Measurements from ENCODE around the gene TPM1.

TPM1 gene

GRCh38 chr15:63063164-63063756 is 20.7 kb downstream of the TPM1 start:
- Histone ChIP-seq H3K4me3 (ENCODE audit: low read depth in 1 of 2, low read length in 2 of 2) (no peak overlapping the region), H3K9me3 (ENCODE audit: control insufficient read depth in 1 of 2, low read length in 2 of 2) (no peaks in the 10 kb centered on the region), H3K36me3 (ENCODE audit: control insufficient read depth in 1 of 2, insufficient read depth in 2 of 2, low read length in 2 of 2) (peaks cover 59 to 94% of the 10 kb centered on the region in 2 donors), H3K27me3 (ENCODE audit: control insufficient read depth in 1 of 2, insufficient read depth in 2 of 2, low read length in 2 of 2) (no peaks in the 10 kb centered on the region), H3K9ac (ENCODE audit: low read depth in 1 of 2, low read length in 2 of 2) (no peak overlapping the region), H3K27ac (ENCODE audit: low read depth, low read length) (no peak overlapping the region), H3K4me1 (ENCODE audit: control insufficient read depth in 1 of 2, insufficient read depth in 2 of 2, low read length in 2 of 2) (peaks cover 7 to 12% of the 10 kb centered on the region in 2 donors)

- no peaks in the 10 kb centered on the region for H3K27me3 ChIP-seq (ENCODE audit: control insufficient read depth in 1 of 2, insufficient read depth in 2 of 2, low read length in 2 of 2)
- H3K4me3 ChIP-seq (ENCODE audit: low read depth in 1 of 2, low read length in 2 of 2), result no peak overlapping the region
- no peak overlapping the region for H3K27ac ChIP-seq (ENCODE audit: low read depth, low read length)
- no peak overlapping the region for H3K9ac ChIP-seq (ENCODE audit: low read depth in 1 of 2, low read length in 2 of 2)
- peaks cover 7 to 12% of the 10 kb centered on the region in 2 donors for H3K4me1 ChIP-seq (ENCODE audit: control insufficient read depth in 1 of 2, insufficient read depth in 2 of 2, low read length in 2 of 2)
- no peaks in the 10 kb centered on the region for H3K9me3 ChIP-seq (ENCODE audit: control insufficient read depth in 1 of 2, low read length in 2 of 2)
- peaks cover 62 to 95% of the 10 kb centered on the region in 2 donors for H3K36me3 ChIP-seq (ENCODE audit: control insufficient read depth in 1 of 2, insufficient read depth in 2 of 2, low read length in 2 of 2)
These were observed 21.4 kb downstream of the TPM1 start for GRCh38 chr15:63063877-63064409.

GRCh38 chr15:63065262-63066221 is 23.0 kb downstream of the TPM1 start:
- Histone ChIP-seq H3K27ac (ENCODE audit: low read depth, low read length) (no peak overlapping the region), H3K36me3 (ENCODE audit: control insufficient read depth in 1 of 2, insufficient read depth in 2 of 2, low read length in 2 of 2) (peaks cover 56 to 90% of the 10 kb centered on the region in 2 donors), H3K4me3 (ENCODE audit: low read depth in 1 of 2, low read length in 2 of 2) (no peak overlapping the region), H3K9me3 (ENCODE audit: control insufficient read depth in 1 of 2, low read length in 2 of 2) (no peaks in the 10 kb centered on the region), H3K9ac (ENCODE audit: low read depth in 1 of 2, low read length in 2 of 2) (no peak overlapping the region), H3K4me1 (ENCODE audit: control insufficient read depth in 1 of 2, insufficient read depth in 2 of 2, low read length in 2 of 2) (no peaks in the 10 kb centered on the region), H3K27me3 (ENCODE audit: control insufficient read depth in 1 of 2, insufficient read depth in 2 of 2, low read length in 2 of 2) (no peaks in the 10 kb centered on the region)

- H3K36me3 ChIP-seq (ENCODE audit: control insufficient read depth in 1 of 2, insufficient read depth in 2 of 2, low read length in 2 of 2), result peaks cover 49 to 90% of the 10 kb centered on the region in 2 donors
- H3K27ac ChIP-seq (ENCODE audit: low read depth, low read length), result no peak overlapping the region
- H3K9ac ChIP-seq (ENCODE audit: low read depth in 1 of 2, low read length in 2 of 2), result no peak overlapping the region
- no peaks in the 10 kb centered on the region for H3K27me3 ChIP-seq (ENCODE audit: control insufficient read depth in 1 of 2, insufficient read depth in 2 of 2, low read length in 2 of 2)
- H3K9me3 ChIP-seq (ENCODE audit: control insufficient read depth in 1 of 2, low read length in 2 of 2), result no peaks in the 10 kb centered on the region
- no peak overlapping the region for H3K4me3 ChIP-seq (ENCODE audit: low read depth in 1 of 2, low read length in 2 of 2)
- H3K4me1 ChIP-seq (ENCODE audit: control insufficient read depth in 1 of 2, insufficient read depth in 2 of 2, low read length in 2 of 2), result no peaks in the 10 kb centered on the region
These were observed 23.7 kb downstream of the TPM1 start for GRCh38 chr15:63066272-63066671.

- H3K27me3 ChIP-seq (ENCODE audit: control insufficient read depth in 1 of 2, insufficient read depth in 2 of 2, low read length in 2 of 2), result no peaks in the 10 kb centered on the region
- no peaks in the 10 kb centered on the region for H3K9me3 ChIP-seq (ENCODE audit: control insufficient read depth in 1 of 2, low read length in 2 of 2)
- H3K9ac ChIP-seq (ENCODE audit: low read depth in 1 of 2, low read length in 2 of 2), result no peak overlapping the region
- H3K27ac ChIP-seq (ENCODE audit: low read depth, low read length), result no peak overlapping the region
- H3K36me3 ChIP-seq (ENCODE audit: control insufficient read depth in 1 of 2, insufficient read depth in 2 of 2, low read length in 2 of 2), result peaks cover 40 to 89% of the 10 kb centered on the region in 2 donors
- no peak overlapping the region for H3K4me3 ChIP-seq (ENCODE audit: low read depth in 1 of 2, low read length in 2 of 2)
- H3K4me1 ChIP-seq (ENCODE audit: control insufficient read depth in 1 of 2, insufficient read depth in 2 of 2, low read length in 2 of 2), result no peaks in the 10 kb centered on the region
These were observed 24.8 kb downstream of the TPM1 start for GRCh38 chr15:63067306-63067705.

GRCh38 chr15:63067976-63068743 is 25.6 kb downstream of the TPM1 start:
- Histone ChIP-seq H3K9me3 (ENCODE audit: control insufficient read depth in 1 of 2, low read length in 2 of 2) (no peaks in the 10 kb centered on the region), H3K9ac (ENCODE audit: low read depth in 1 of 2, low read length in 2 of 2) (no peak overlapping the region), H3K4me3 (ENCODE audit: low read depth in 1 of 2, low read length in 2 of 2) (no peak overlapping the region), H3K27me3 (ENCODE audit: control insufficient read depth in 1 of 2, insufficient read depth in 2 of 2, low read length in 2 of 2) (no peaks in the 10 kb centered on the region), H3K4me1 (ENCODE audit: control insufficient read depth in 1 of 2, insufficient read depth in 2 of 2, low read length in 2 of 2) (peaks cover 6 to 7% of the 10 kb centered on the region in 2 donors), H3K27ac (ENCODE audit: low read depth, low read length) (no peak overlapping the region), H3K36me3 (ENCODE audit: control insufficient read depth in 1 of 2, insufficient read depth in 2 of 2, low read length in 2 of 2) (peaks cover 33 to 80% of the 10 kb centered on the region in 2 donors)

GRCh38 chr15:63069616-63070090 is 27.1 kb downstream of the TPM1 start:
- Histone ChIP-seq H3K4me3 (ENCODE audit: low read depth in 1 of 2, low read length in 2 of 2) (no peak overlapping the region), H3K27me3 (ENCODE audit: control insufficient read depth in 1 of 2, insufficient read depth in 2 of 2, low read length in 2 of 2) (no peaks in the 10 kb centered on the region), H3K9ac (ENCODE audit: low read depth in 1 of 2, low read length in 2 of 2) (no peak overlapping the region), H3K4me1 (ENCODE audit: control insufficient read depth in 1 of 2, insufficient read depth in 2 of 2, low read length in 2 of 2) (peaks cover 13% of the 10 kb centered on the region in 2 donors), H3K9me3 (ENCODE audit: control insufficient read depth in 1 of 2, low read length in 2 of 2) (no peaks in the 10 kb centered on the region), H3K36me3 (ENCODE audit: control insufficient read depth in 1 of 2, insufficient read depth in 2 of 2, low read length in 2 of 2) (peaks cover 23 to 66% of the 10 kb centered on the region in 2 donors), H3K27ac (ENCODE audit: low read depth, low read length) (no peak overlapping the region)

GRCh38 chr15:63070681-63071129 is 28.2 kb downstream of the TPM1 start:
- peaks cover 23 to 57% of the 10 kb centered on the region in 2 donors for H3K36me3 ChIP-seq (ENCODE audit: control insufficient read depth in 1 of 2, insufficient read depth in 2 of 2, low read length in 2 of 2)
- no peak overlapping the region for H3K27ac ChIP-seq (ENCODE audit: low read depth, low read length)
- H3K4me1 ChIP-seq (ENCODE audit: control insufficient read depth in 1 of 2, insufficient read depth in 2 of 2, low read length in 2 of 2), result peaks cover 13 to 18% of the 10 kb centered on the region in 2 donors
- no peak overlapping the region for H3K9ac ChIP-seq (ENCODE audit: low read depth in 1 of 2, low read length in 2 of 2)
- H3K9me3 ChIP-seq (ENCODE audit: control insufficient read depth in 1 of 2, low read length in 2 of 2), result no peaks in the 10 kb centered on the region
- H3K27me3 ChIP-seq (ENCODE audit: control insufficient read depth in 1 of 2, insufficient read depth in 2 of 2, low read length in 2 of 2), result no peaks in the 10 kb centered on the region
- H3K4me3 ChIP-seq (ENCODE audit: low read depth in 1 of 2, low read length in 2 of 2), result no peak overlapping the region

- Histone ChIP-seq H3K4me3 (ENCODE audit: low read depth in 1 of 2, low read length in 2 of 2) (no peak overlapping the region), H3K27me3 (ENCODE audit: control insufficient read depth in 1 of 2, insufficient read depth in 2 of 2, low read length in 2 of 2) (no peaks in the 10 kb centered on the region), H3K27ac (ENCODE audit: low read depth, low read length) (no peak overlapping the region), H3K36me3 (ENCODE audit: control insufficient read depth in 1 of 2, insufficient read depth in 2 of 2, low read length in 2 of 2) (peaks cover 19 to 50% of the 10 kb centered on the region in 2 donors), H3K9ac (ENCODE audit: low read depth in 1 of 2, low read length in 2 of 2) (no peak overlapping the region), H3K4me1 (ENCODE audit: control insufficient read depth in 1 of 2, insufficient read depth in 2 of 2, low read length in 2 of 2) (peaks cover 13 to 19% of the 10 kb centered on the region in 2 donors), H3K9me3 (ENCODE audit: control insufficient read depth in 1 of 2, low read length in 2 of 2) (no peaks in the 10 kb centered on the region)
These were observed 28.9 kb downstream of the TPM1 start for GRCh38 chr15:63071288-63071909.

Data from duodenal mucosa (tissue), 2 donors.